PC-3 (cell line): ENCODE data around the gene IL13. TPM values are rescaled to one million over a fixed set of nuclear protein-coding genes. Genes with fewer than 3 reads are reported as not detected.

Experiments
- ATAC-seq: fragments of 200-7000 bp; cut with Tn5 transposase; 2 replicates; pipeline ENCODE4 v1.9.1; 2020; ENCODE audit warnings: mild to moderate bottlenecking, moderate library complexity
- BruUV-seq: library from RNA; stranded (reverse); fragments of 400-500 nt; replicated peaks from 2 replicates; lab custom pipeline; 2021; lab: Mats Ljungman, UMichigan
- CTCF ChIA-PET: fragments of 300-600 bp; sonication (Branson Sonifier 250); formaldehyde crosslinking; loops from one replicate; lab custom pipeline; 2022; ENCODE audit warnings: antibody characterized with exemption; lab: Charles Lee
- POLR2A ChIA-PET: fragments of 300-600 bp; sonication (Branson Sonifier 250); formaldehyde crosslinking; loops from one replicate; lab custom pipeline; 2022; ENCODE audit warnings: antibody characterized with exemption; ENCODE audit not compliant: unreplicated experiment; lab: Charles Lee
- DNase-seq: peaks from one replicate; pipeline ENCODE4 v3.0.0-alpha.2; 2015
- H2AFZ ChIP-seq: fragments of 300-600 bp; sonication (generic); 2 replicates; pipeline ENCODE4 v1.6.0; 2016; ENCODE audit warnings: antibody characterized with exemption, low read length
- H3F3A ChIP-seq: fragments of 300-600 bp; sonication (generic); one replicate; pipeline ENCODE4 v1.6.0; 2017; ENCODE audit warnings: antibody characterized with exemption, low read length, control low read depth, mild to moderate bottlenecking; ENCODE audit not compliant: unreplicated experiment
- H3K27ac ChIP-seq: fragments of 300-600 bp; sonication (generic); 2 replicates; pipeline ENCODE4 v1.5.1; 2016; ENCODE audit warnings: mild to moderate bottlenecking, low read length
- H3K27me3 ChIP-seq: fragments of 300-600 bp; sonication (generic); 2 replicates; pipeline ENCODE4 v1.6.1; 2016; ENCODE audit warnings: low read length, mixed read lengths
- H3K36me3 ChIP-seq: fragments of 300-600 bp; sonication (generic); 2 replicates; pipeline ENCODE4 v1.6.1; 2016; ENCODE audit warnings: low read depth, mixed run types, low read length, mixed read lengths
- H3K4me1 ChIP-seq: fragments of 300-600 bp; sonication (generic); 2 replicates; pipeline ENCODE4 v1.5.1; 2016; ENCODE audit warnings: low read length; ENCODE audit not compliant: insufficient read depth
- H3K4me2 ChIP-seq: fragments of 300-600 bp; sonication (generic); 2 replicates; pipeline ENCODE4 v1.6.0; 2016; ENCODE audit warnings: low read length
- H3K4me3 ChIP-seq: fragments of 300-600 bp; sonication (generic); 2 replicates; pipeline ENCODE4 v1.5.1; 2016; ENCODE audit warnings: mild to moderate bottlenecking, low read length, mixed read lengths
- H3K79me2 ChIP-seq: fragments of 300-600 bp; sonication (generic); 2 replicates; pipeline ENCODE4 v1.6.1; 2017; ENCODE audit warnings: low read length, mixed read lengths
- H3K9ac ChIP-seq: fragments of 300-600 bp; sonication (generic); 2 replicates; pipeline ENCODE4 v1.6.0; 2016; ENCODE audit warnings: mild to moderate bottlenecking, low read length
- H3K9me2 ChIP-seq: fragments of 300-600 bp; sonication (generic); replicated peaks from 2 replicates; pipeline ENCODE4 v1.6.1; 2016; ENCODE audit warnings: mixed run types, low read length, mixed read lengths
- H3K9me3 ChIP-seq: fragments of 300-600 bp; sonication (generic); 2 replicates; pipeline ENCODE4 v1.6.1; 2016; ENCODE audit warnings: low read length, mixed read lengths
- H4K20me1 ChIP-seq: fragments of 300-600 bp; sonication (generic); 2 replicates; pipeline ENCODE4 v1.6.1; 2016; ENCODE audit warnings: low read length, mixed read lengths
- CTCF ChIP-seq: fragments of 300-600 bp; sonication (generic); conservative IDR thresholded peaks from 2 replicates; pipeline ENCODE4 v1.5.1; 2017; ENCODE audit warnings: antibody characterized with exemption, low read depth, mild to moderate bottlenecking, low read length
- EZH2 ChIP-seq: fragments of 300-600 bp; sonication (generic); IDR thresholded peaks from one replicate; pipeline ENCODE4 v1.6.1; 2017; ENCODE audit warnings: antibody characterized with exemption, mild to moderate bottlenecking, low read length; ENCODE audit not compliant: unreplicated experiment
- EZH2phosphoT487 ChIP-seq: fragments of 300-600 bp; sonication (generic); IDR thresholded peaks from 2 replicates; pipeline ENCODE4 v1.6.1; 2018; ENCODE audit warnings: mild to moderate bottlenecking, antibody characterized with exemption, low read length, borderline replicate concordance
- intact Hi-C: fragments of 100-400 bp; cut with micrococcal nuclease; formaldehyde crosslinking; loops from 2 replicates; pipeline ENCODE4 v1.9.0; 2023
- total RNA-seq: library from RNA; depleted of rRNA; stranded (reverse); fragments of >200 nt; gene quantifications from 2 replicates; pipeline ENCODE4 v1.2.3, GENCODE V29; 2014

The IL13 gene
- total RNA-seq, 1 experiment from 2014 or later, result not detected

DNA sequence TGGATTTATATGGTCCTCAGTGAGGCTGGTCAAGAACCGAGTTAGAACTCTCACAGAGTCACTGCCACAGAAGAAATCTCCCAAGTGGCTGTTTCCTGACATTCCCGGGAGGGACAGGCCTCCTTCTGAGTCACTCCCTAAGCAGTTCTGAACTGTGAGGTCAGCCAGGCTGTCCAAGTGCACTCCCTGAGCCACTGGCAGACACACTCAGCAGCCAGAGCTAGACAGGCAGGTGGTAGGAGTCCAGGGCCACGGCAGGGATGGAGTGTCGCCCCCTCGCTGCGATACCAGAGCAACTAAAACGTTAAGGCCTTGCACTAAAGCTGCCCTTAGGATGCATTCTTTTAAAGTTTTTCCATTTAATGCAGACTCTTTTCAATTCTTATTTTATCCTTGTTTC, 19.2 kb downstream of the IL13 start:
- Histone ChIP-seq H2AFZ (no peak overlapping the region), H3K36me3 (no peaks in the 10 kb centered on the region), H3F3A (no peaks in the 10 kb centered on the region), H3K27ac (0 out of 2 replicates have a peak overlapping the region, but pooled peaks have one; percentile 8), H3K9me2 (no peaks in the 10 kb centered on the region), H4K20me1 (no peaks in the 10 kb centered on the region), H3K27me3 (no peaks in the 10 kb centered on the region), H3K4me1 (peaks cover 42% of the 10 kb centered on the region), H3K4me3 (no peak overlapping the region), H3K9ac (no peak overlapping the region), H3K4me2 (peak overlapping the region; percentile 33; the same call in 1 of the 2 replicates), H3K9me3 (no peaks in the 10 kb centered on the region), H3K79me2 (no peaks in the 10 kb centered on the region)
- CTCF ChIA-PET, result interaction anchor here (0.6 to 1.0 kb wide), 2 partner anchors 85 to 120 kb away, joined by 3 read pairs; partner anchors contain the start of gene RAD50
- peak; percentile 98 for ATAC-seq
- POLR2A ChIA-PET, result interaction anchor here (0.7 kb wide), 1 partner anchor 312 kb away, joined by 3 read pairs; no protein-coding TSS in a partner anchor
- BruUV-seq, result no TSS peak
- intact Hi-C loops, result loop anchor here (1.0 kb wide), 1 partner anchor 85 kb away; no protein-coding TSS in a partner anchor
- TF ChIP-seq EZH2phosphoT487 (no peak), EZH2 (no peak), CTCF (peak; percentile 74)
- DNase-seq, result peak; percentile 88

DNA sequence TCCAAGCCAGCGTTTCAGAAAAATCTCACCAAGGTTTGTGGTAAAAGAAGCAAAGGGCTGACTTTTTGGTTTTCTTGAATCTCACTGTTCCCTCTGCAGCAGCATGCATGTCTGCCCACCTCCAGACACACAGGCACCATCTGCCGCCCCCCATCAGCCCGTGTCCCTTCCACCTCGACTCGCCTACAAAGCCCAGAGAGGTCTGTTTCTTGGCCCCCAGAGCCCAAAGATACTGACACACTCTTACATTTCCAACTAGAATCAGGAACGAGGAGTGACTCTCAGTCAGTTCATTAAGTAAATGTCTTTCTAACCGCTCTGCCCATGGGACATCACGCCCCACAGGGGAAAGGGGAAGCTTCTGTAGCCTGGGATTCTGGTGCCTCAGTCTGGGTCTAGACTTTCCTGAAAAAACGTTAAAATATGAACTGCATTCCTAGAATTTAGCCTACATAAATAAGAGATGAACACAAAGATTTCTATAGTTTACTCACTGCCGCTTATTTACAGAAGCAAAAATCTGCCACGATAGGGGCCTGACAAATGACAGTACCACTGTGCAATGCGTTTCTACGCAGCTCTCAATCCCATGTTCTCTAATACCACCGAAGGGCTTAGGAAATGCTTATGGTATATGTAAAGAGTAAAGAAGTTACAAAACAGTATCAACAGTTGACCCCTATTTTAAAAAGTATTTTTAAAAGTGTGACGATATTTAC, 19.9 kb downstream of the IL13 start:
- Histone ChIP-seq H3K9me3 (no peaks in the 10 kb centered on the region), H3K4me3 (no peak overlapping the region), H3K9ac (no peak overlapping the region), H3K27me3 (no peaks in the 10 kb centered on the region), H4K20me1 (no peaks in the 10 kb centered on the region), H3F3A (no peaks in the 10 kb centered on the region), H2AFZ (no peak overlapping the region), H3K36me3 (no peaks in the 10 kb centered on the region), H3K4me1 (peaks cover 42% of the 10 kb centered on the region), H3K79me2 (no peaks in the 10 kb centered on the region), H3K4me2 (peak overlapping the region; percentile 15; the same call in 1 of the 2 replicates), H3K9me2 (no peaks in the 10 kb centered on the region), H3K27ac (no peak overlapping the region)
- no peak for DNase-seq
- intact Hi-C loops, result loop anchor here (1.0 kb wide), 1 partner anchor 86 kb away; no protein-coding TSS in a partner anchor
- no TSS peak for BruUV-seq
- ChIA-PET CTCF (interaction anchor here (0.6 to 1.0 kb wide), 2 partner anchors 86 to 121 kb away, joined by 3 read pairs; partner anchors contain the start of gene RAD50), POLR2A (no interaction called here)
- ATAC-seq, result no peak
- TF ChIP-seq EZH2phosphoT487 (no peak), EZH2 (no peak), CTCF (no peak)

- Histone ChIP-seq H3K9ac (no peak overlapping the region), H3K4me1 (peaks cover 41% of the 10 kb centered on the region), H4K20me1 (no peaks in the 10 kb centered on the region), H3K79me2 (no peaks in the 10 kb centered on the region), H3K27ac (no peak overlapping the region), H2AFZ (no peak overlapping the region), H3K4me2 (no peak overlapping the region), H3K9me2 (no peaks in the 10 kb centered on the region), H3F3A (no peaks in the 10 kb centered on the region), H3K36me3 (no peaks in the 10 kb centered on the region), H3K9me3 (no peaks in the 10 kb centered on the region), H3K27me3 (no peaks in the 10 kb centered on the region), H3K4me3 (no peak overlapping the region)
- no peak for TF ChIP-seq CTCF
- no peak for TF ChIP-seq EZH2phosphoT487
- no peak for TF ChIP-seq EZH2
- no TSS peak for BruUV-seq
- ChIA-PET POLR2A (no interaction called here), CTCF (no interaction called here)
- ATAC-seq (no peak), DNase-seq (no peak)
- intact Hi-C loops, result no loop called here
These were observed 20.8 kb downstream of the IL13 start for GRCh38 chr5:132678735-132679134.
